ENCODE results near the gene ADAMTS17. TPM values are rescaled to one million over a fixed set of nuclear protein-coding genes. Genes with fewer than 3 reads are reported as not detected.

ADAMTS17 gene
- total and polyA plus RNA-seq, 2 experiments from 2014 or later: 0.69 to 3.3 TPM

- H3K4me3 ChIP-seq: no peak overlapping the region
- no peak overlapping the region for H3K27ac ChIP-seq
- no peak for DNase-seq (ENCODE audit: low read depth in 1 of 2, low spot score in 1 of 2)
- no peaks in the 10 kb centered on the region for H3K9me3 ChIP-seq (ENCODE audit: low read depth)
- TF ChIP-seq CTCF (IDR thresholded peaks at IDR 0.05; ENCODE audit: low read depth, low read length): no peak
- H3K27me3 ChIP-seq: no peaks in the 10 kb centered on the region
- no peaks in the 10 kb centered on the region for H3K4me1 ChIP-seq (ENCODE audit: low read depth)
- no peaks in the 10 kb centered on the region for H3K36me3 ChIP-seq
Measured at GRCh38 chr15:100252359-100252758, 89.4 kb downstream of the ADAMTS17 start.

GRCh38 chr15:100250176-100250800, 91.5 kb downstream of the ADAMTS17 start:
- no peaks in the 10 kb centered on the region for H3K4me1 ChIP-seq (ENCODE audit: low read depth)
- H3K9me3 ChIP-seq (ENCODE audit: low read depth): no peaks in the 10 kb centered on the region
- H3K4me3 ChIP-seq: no peak overlapping the region
- no peaks in the 10 kb centered on the region for H3K27me3 ChIP-seq
- peak in 1 of 2 donors; percentile 41 for DNase-seq (ENCODE audit: low read depth in 1 of 2, low spot score in 1 of 2)
- H3K27ac ChIP-seq: no peak overlapping the region
- no peak for TF ChIP-seq CTCF (IDR thresholded peaks at IDR 0.05; ENCODE audit: low read depth, low read length)
- H3K36me3 ChIP-seq: no peaks in the 10 kb centered on the region

GRCh38 chr15:100249096-100249815, 92.5 kb downstream of the ADAMTS17 start:
- Histone ChIP-seq H3K27me3 (no peaks in the 10 kb centered on the region), H3K27ac (no peak overlapping the region), H3K36me3 (no peaks in the 10 kb centered on the region), H3K9me3 (ENCODE audit: low read depth) (no peaks in the 10 kb centered on the region), H3K4me1 (ENCODE audit: low read depth) (no peaks in the 10 kb centered on the region), H3K4me3 (no peak overlapping the region)
- no peak for TF ChIP-seq CTCF (IDR thresholded peaks at IDR 0.05; ENCODE audit: low read depth, low read length)
- DNase-seq (ENCODE audit: low read depth in 1 of 2, low spot score in 1 of 2): no peak

GRCh38 chr15:100248236-100248635, 93.5 kb downstream of the ADAMTS17 start:
- H3K36me3 ChIP-seq: no peaks in the 10 kb centered on the region
- DNase-seq (ENCODE audit: low read depth in 1 of 2, low spot score in 1 of 2): no peak
- H3K27ac ChIP-seq: no peak overlapping the region
- H3K4me3 ChIP-seq: no peak overlapping the region
- TF ChIP-seq CTCF (IDR thresholded peaks at IDR 0.05; ENCODE audit: low read depth, low read length): no peak
- H3K27me3 ChIP-seq: no peaks in the 10 kb centered on the region
- H3K9me3 ChIP-seq (ENCODE audit: low read depth): no peaks in the 10 kb centered on the region
- H3K4me1 ChIP-seq (ENCODE audit: low read depth): no peaks in the 10 kb centered on the region

- Histone ChIP-seq H3K9me3 (ENCODE audit: low read depth) (no peaks in the 10 kb centered on the region), H3K36me3 (no peaks in the 10 kb centered on the region), H3K4me3 (no peak overlapping the region), H3K4me1 (ENCODE audit: low read depth) (no peaks in the 10 kb centered on the region), H3K27me3 (no peaks in the 10 kb centered on the region), H3K27ac (no peak overlapping the region)
- no peak for DNase-seq (ENCODE audit: low read depth in 1 of 2, low spot score in 1 of 2)
- no peak for TF ChIP-seq CTCF (IDR thresholded peaks at IDR 0.05; ENCODE audit: low read depth, low read length)
Measured at GRCh38 chr15:100247228-100248225, 94.2 kb downstream of the ADAMTS17 start.
